ENCODE results near the gene CHST11. TPM values are rescaled to one million over a fixed set of nuclear protein-coding genes. Genes with fewer than 3 reads are reported as not detected.

The CHST11 gene
- total and polyA plus RNA-seq, 2 of the 4 experiments (the other 2 are of a cell fraction), result 1.4 to 2.7 TPM

- in situ Hi-C loops (cut with MboI; ENCODE audit: low sequenced_read_pairs), result no loop called here
- no peak overlapping the region for H3K4me3 ChIP-seq (ENCODE audit: insufficient read depth, low read depth, low read length)
- H2BK120ac ChIP-seq (ENCODE audit: low read depth, low read length), result no peak overlapping the region
- H2AK5ac ChIP-seq (ENCODE audit: low read depth, low read length), result no peak overlapping the region
- ChIA-PET CTCF (no interaction called here), POLR2A (ENCODE audit: unreplicated experiment) (interaction anchor here (0.6 kb wide), 1 partner anchor 324 kb away, joined by 3 read pairs; no protein-coding TSS in a partner anchor)
- no peak overlapping the region for H3K9ac ChIP-seq (ENCODE audit: low read depth, low read length)
- ATAC-seq (ENCODE audit: low read depth) (no peak), DNase-seq (no peak)
- H4K5ac ChIP-seq (ENCODE audit: low read depth, low read length), result no peak overlapping the region
- H3K9me3 ChIP-seq (ENCODE audit: control insufficient read depth, insufficient read depth, low read length), result peaks cover 2% of the 10 kb centered on the region; the same call in 1 of the 2 replicates
- H2AFZ ChIP-seq (replicated peaks; ENCODE audit: low read length, poor library complexity), result no peak overlapping the region
- BruUV-seq (replicated peaks), result no TSS peak
- no peak overlapping the region for H2AK9ac ChIP-seq (replicated peaks; ENCODE audit: low read depth, low read length, poor library complexity)
- H3K56ac ChIP-seq (ENCODE audit: extremely low read depth, insufficient read depth, low read length), result no peak overlapping the region
- no peak overlapping the region for H4K91ac ChIP-seq (ENCODE audit: insufficient read depth, low read depth, low read length)
- H3K36me3 ChIP-seq (ENCODE audit: control insufficient read depth, insufficient read depth, low read length), result no peaks in the 10 kb centered on the region
- H3K27ac ChIP-seq (ENCODE audit: insufficient read depth, low read length), result no peak overlapping the region
- no peak overlapping the region for H3K4me2 ChIP-seq (ENCODE audit: low read depth, low read length)
- no peak overlapping the region for H2BK20ac ChIP-seq (ENCODE audit: low read depth, low read length)
- H4K8ac ChIP-seq (ENCODE audit: low read depth in 2 of 2, low read length in 2 of 2), result no peak overlapping the region
- TF ChIP-seq FOS (IDR thresholded peaks at IDR 0.05; ENCODE audit: low read depth, low read length), result no peak
- TF ChIP-seq, protein P1, sequence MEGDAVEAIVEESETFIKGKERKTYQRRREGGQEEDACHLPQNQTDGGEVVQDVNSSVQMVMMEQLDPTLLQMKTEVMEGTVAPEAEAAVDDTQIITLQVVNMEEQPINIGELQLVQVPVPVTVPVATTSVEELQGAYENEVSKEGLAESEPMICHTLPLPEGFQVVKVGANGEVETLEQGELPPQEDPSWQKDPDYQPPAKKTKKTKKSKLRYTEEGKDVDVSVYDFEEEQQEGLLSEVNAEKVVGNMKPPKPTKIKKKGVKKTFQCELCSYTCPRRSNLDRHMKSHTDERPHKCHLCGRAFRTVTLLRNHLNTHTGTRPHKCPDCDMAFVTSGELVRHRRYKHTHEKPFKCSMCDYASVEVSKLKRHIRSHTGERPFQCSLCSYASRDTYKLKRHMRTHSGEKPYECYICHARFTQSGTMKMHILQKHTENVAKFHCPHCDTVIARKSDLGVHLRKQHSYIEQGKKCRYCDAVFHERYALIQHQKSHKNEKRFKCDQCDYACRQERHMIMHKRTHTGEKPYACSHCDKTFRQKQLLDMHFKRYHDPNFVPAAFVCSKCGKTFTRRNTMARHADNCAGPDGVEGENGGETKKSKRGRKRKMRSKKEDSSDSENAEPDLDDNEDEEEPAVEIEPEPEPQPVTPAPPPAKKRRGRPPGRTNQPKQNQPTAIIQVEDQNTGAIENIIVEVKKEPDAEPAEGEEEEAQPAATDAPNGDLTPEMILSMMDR (conservative IDR thresholded peaks at IDR 0.05; ENCODE audit: low read depth, low read length), result no peak
- no peaks in the 10 kb centered on the region; the same call in 1 of the 2 replicates for H3K9me1 ChIP-seq (ENCODE audit: insufficient read depth, low read length)
- no peak overlapping the region for H3K23ac ChIP-seq (ENCODE audit: low read depth, low read length)
- H2BK15ac ChIP-seq (ENCODE audit: low read depth, low read length), result no peak overlapping the region
- no peak overlapping the region for H3K14ac ChIP-seq (replicated peaks; ENCODE audit: low read depth, low read length)
- intact Hi-C loops (cut with micrococcal nuclease), result no loop called here
- no peaks in the 10 kb centered on the region for H3K79me1 ChIP-seq (ENCODE audit: low read depth in 1 of 2, low read length in 2 of 2)
- WGBS, 2 experiments (ENCODE audit: extremely low coverage in 2 of 2, insufficient read length in 1 of 2), result no CpG with 5 or more reads among the region's 2 CpGs
- H2BK5ac ChIP-seq (ENCODE audit: low read depth, low read length, poor library complexity, severe bottlenecking), result no peak overlapping the region
- dilution Hi-C loops (cut with HindIII; ENCODE audit: low sequenced_read_pairs, unreplicated experiment), result no loop called here
- no peak overlapping the region for H3K4ac ChIP-seq (ENCODE audit: low read depth, low read length)
- H3K27me3 ChIP-seq (ENCODE audit: control insufficient read depth, insufficient read depth, low read length), result peaks cover 18% of the 10 kb centered on the region
- no peak overlapping the region for H3K18ac ChIP-seq (ENCODE audit: low read depth, low read length)
- no peaks in the 10 kb centered on the region for H3K4me1 ChIP-seq (ENCODE audit: control insufficient read depth, insufficient read depth, low read length)
- no peaks in the 10 kb centered on the region for H4K20me1 ChIP-seq (ENCODE audit: insufficient read depth, low read length)
Measured at GRCh38 chr12:104510873-104511440, 54.2 kb downstream of the CHST11 start.
